Trophoblast cell (in vitro differentiated cells and primary cell): ENCODE data around the gene CXCR5.
A peak's percentile ranks its signal among the peaks of the same experiment; 100 is the strongest.

Experiments used
- DNase-seq, 2 donors: peaks; one replicate each; pipeline ENCODE4 v3.0.0-alpha.2; 2016
- H2AFZ ChIP-seq: 2 replicates; pipeline ENCODE4 v1.6.1; 2013; ENCODE audit warnings: low read length, moderate library complexity, mild to moderate bottlenecking; ENCODE audit not compliant: insufficient read depth, poor library complexity
- H2AK5ac ChIP-seq: 2 replicates; pipeline ENCODE4 v1.6.1; 2013; ENCODE audit warnings: mild to moderate bottlenecking, low read length
- H2BK120ac ChIP-seq: 2 replicates; pipeline ENCODE4 v1.6.1; 2013; ENCODE audit warnings: low read length, mild to moderate bottlenecking, moderate library complexity; ENCODE audit not compliant: insufficient read depth, poor library complexity
- H2BK12ac ChIP-seq: 2 replicates; pipeline ENCODE4 v1.6.1; 2013; ENCODE audit warnings: mild to moderate bottlenecking, low read length, moderate library complexity
- H2BK5ac ChIP-seq: 2 replicates; pipeline ENCODE4 v1.6.1; 2013; ENCODE audit warnings: low read length, low read depth, moderate library complexity, mild to moderate bottlenecking; ENCODE audit not compliant: poor library complexity
- H3K14ac ChIP-seq: 2 replicates; pipeline ENCODE4 v1.6.1; 2013; ENCODE audit warnings: mild to moderate bottlenecking, low read length
- H3K18ac ChIP-seq: 2 replicates; pipeline ENCODE4 v1.6.1; 2013; ENCODE audit warnings: mild to moderate bottlenecking, low read length
- H3K23ac ChIP-seq: 2 replicates; pipeline ENCODE4 v1.6.1; 2013; ENCODE audit warnings: low read length
- H3K27ac ChIP-seq: 2 replicates; pipeline ENCODE4 v1.5.1; 2013; ENCODE audit warnings: low read depth, mild to moderate bottlenecking, inconsistent platforms, low read length, moderate library complexity
- H3K27me3 ChIP-seq: 2 replicates; pipeline ENCODE4 v1.6.1; 2013; ENCODE audit warnings: inconsistent platforms, mild to moderate bottlenecking, low read length, moderate library complexity; ENCODE audit not compliant: insufficient read depth
- H3K36me3 ChIP-seq, 2 experiments: 1 replicate in 1 of 2; 2 replicates in 1 of 2; pipeline ENCODE4 v1.6.1; 2013; ENCODE audit warnings: low read length in 2 of 2, mild to moderate bottlenecking in 2 of 2, moderate library complexity in 1 of 2; ENCODE audit not compliant: insufficient read depth in 2 of 2, control insufficient read depth in 1 of 2
- H3K4ac ChIP-seq: 2 replicates; pipeline ENCODE4 v1.6.1; 2013; ENCODE audit warnings: low read depth, mild to moderate bottlenecking, low read length, moderate library complexity
- H3K4me1 ChIP-seq, 2 experiments: 1 replicate in 1 of 2; 2 replicates in 1 of 2; pipeline ENCODE4 v1.6.1; 2013; ENCODE audit warnings: low read length in 2 of 2, mild to moderate bottlenecking in 2 of 2, moderate library complexity in 1 of 2; ENCODE audit not compliant: insufficient read depth in 2 of 2, control insufficient read depth in 1 of 2
- H3K4me2 ChIP-seq: 2 replicates; pipeline ENCODE4 v1.6.1; 2013; ENCODE audit warnings: inconsistent platforms, mild to moderate bottlenecking, low read length, moderate library complexity
- H3K4me3 ChIP-seq: 2 replicates; pipeline ENCODE4 v1.5.1; 2013; ENCODE audit warnings: mild to moderate bottlenecking, low read depth, low read length, inconsistent platforms
- H3K79me1 ChIP-seq: one replicate; pipeline ENCODE4 v1.6.1; 2013; ENCODE audit warnings: low read length
- H3K79me2 ChIP-seq: 2 replicates; pipeline ENCODE4 v1.6.1; 2013; ENCODE audit warnings: low read length, mild to moderate bottlenecking; ENCODE audit not compliant: control insufficient read depth, insufficient read depth, poor library complexity
- H3K9ac ChIP-seq: 2 replicates; pipeline ENCODE4 v1.6.1; 2013; ENCODE audit warnings: mild to moderate bottlenecking, low read length
- H3K9me3 ChIP-seq: 2 replicates; pipeline ENCODE4 v1.6.1; 2013; ENCODE audit warnings: low read depth, mild to moderate bottlenecking, control low read depth, inconsistent platforms, low read length; ENCODE audit not compliant: insufficient read depth
- H4K12ac ChIP-seq: 2 replicates; pipeline ENCODE4 v1.6.1; 2013; ENCODE audit warnings: low read depth, mild to moderate bottlenecking, low read length, moderate library complexity
- H4K8ac ChIP-seq: 2 replicates; pipeline ENCODE4 v1.6.1; 2013; ENCODE audit warnings: low read depth, mild to moderate bottlenecking, low read length, moderate library complexity
- H4K91ac ChIP-seq: one replicate; pipeline ENCODE4 v1.6.1; 2013; ENCODE audit warnings: low read depth, mild to moderate bottlenecking, low read length, moderate library complexity
- WGBS: extraction: QIAGEN DNeasy Blood & Tissue Kit; methylation state at CpG from one replicate; pipeline ENCODE4 v1.1.7; 2013; ENCODE audit warnings: missing lambda C conversion rate; ENCODE audit not compliant: insufficient read length, insufficient coverage; ENCODE audit errors: extremely low coverage; 5-methylcytosine and 5-hydroxymethylcytosine counted together

CXCR5 gene

DNA sequence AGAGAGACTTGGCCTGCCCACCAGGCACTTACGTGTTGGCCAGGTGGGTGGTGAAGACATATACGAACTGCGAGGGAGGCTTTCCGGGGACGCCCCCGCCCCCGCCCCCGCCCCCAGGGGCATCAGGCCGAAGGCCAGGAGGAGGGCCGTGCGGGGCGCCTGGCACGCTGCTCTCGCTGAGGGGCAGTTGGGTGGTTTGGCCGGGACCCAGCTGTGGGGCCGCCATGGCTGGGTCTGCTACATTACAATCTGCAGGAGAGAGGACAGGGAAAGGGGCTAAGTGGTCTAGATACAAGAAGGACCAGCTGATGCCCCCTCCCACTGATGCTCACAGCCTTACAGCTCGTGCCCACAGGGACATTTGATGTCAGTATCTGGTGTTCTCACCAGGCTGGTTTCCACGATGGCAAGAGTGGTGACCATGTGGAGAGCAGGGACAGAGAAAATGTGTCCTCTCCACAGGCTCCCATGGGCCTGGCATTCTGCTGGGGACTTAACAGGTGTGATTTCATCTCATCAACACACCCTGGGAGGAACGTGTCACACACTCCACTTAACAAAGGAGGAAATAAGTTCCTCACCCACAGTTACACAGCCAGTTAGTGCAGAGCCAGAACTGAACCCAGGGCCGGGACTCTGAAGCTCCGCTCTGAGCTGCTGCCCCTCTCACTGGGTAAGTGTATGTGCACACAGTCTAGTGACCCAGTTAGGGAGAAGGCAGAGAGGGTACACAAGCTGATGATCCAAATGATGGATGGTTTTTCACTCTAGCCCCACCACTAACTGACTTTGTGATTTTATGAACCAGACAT is 19.7 kb downstream of the CXCR5 start:
- Histone ChIP-seq H3K27me3 (no peaks in the 10 kb centered on the region), H3K36me3 (peaks cover 82 to 89% of the 10 kb centered on the region in 2 experiments)
- WGBS: no CpG with 5 or more reads among the region's 21 CpGs

DNA sequence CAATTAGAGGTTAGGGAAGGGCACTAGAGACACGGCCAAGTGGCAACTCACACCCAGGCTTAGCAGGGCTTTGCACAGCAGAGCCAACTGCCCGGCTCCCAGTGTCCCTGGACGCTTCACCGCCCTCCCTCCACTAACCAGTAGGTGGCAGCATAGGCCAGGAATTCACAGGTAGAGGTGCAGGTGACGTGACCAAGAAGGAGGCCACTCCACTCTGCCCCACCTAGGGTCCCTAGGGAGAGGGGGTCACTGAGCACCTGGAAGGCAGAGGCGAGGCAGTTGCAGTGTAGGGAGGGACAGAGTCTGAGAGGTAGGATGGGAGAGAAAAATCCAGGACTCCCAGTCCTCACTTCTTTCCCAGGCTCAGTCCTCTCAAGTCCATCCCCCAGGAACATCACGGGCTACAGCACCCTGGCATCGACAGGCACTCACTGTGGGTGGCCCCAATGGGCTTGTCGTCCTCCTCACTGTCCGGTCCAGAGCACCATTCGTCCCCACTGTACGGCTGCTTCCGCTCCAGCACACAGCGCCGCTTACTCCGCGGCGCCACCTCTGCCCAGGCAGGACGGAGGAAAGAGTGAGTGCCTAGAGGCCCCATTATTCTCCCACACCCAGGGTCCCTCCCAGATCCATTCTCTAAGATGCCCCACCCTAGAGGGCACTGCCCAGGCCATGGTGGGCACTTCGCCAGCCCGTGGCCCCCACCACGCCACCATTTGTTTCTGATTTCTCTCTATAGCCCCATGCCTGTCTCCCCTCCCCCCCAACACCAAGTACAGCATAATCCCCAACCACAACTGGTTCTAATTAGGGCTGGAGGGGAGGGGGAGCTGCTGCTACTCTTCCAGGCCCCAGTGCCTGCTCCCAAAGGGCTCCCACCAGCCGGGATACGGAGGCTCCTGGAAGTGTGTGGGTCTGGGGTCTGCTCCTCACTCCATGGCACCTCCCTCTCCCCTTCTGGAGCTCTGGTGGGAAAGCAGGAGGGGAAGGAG is 23.7 kb downstream of the CXCR5 start:
- Histone ChIP-seq H3K27me3 (no peaks in the 10 kb centered on the region), H3K4me2 (no peak overlapping the region), H3K23ac (no peak overlapping the region), H3K9ac (no peak overlapping the region), H4K8ac (no peak overlapping the region), H3K27ac (no peak overlapping the region), H3K36me3 (peaks cover 48 to 50% of the 10 kb centered on the region in 2 experiments), H3K18ac (no peak overlapping the region), H3K79me2 (peaks cover 32% of the 10 kb centered on the region), H2BK12ac (no peak overlapping the region), H2AK5ac (no peak overlapping the region), H2BK5ac (no peak overlapping the region), H2BK120ac (no peak overlapping the region), H3K4me1 (peaks cover 34 to 42% of the 10 kb centered on the region in 2 experiments), H3K9me3 (no peaks in the 10 kb centered on the region), H3K4me3 (no peak overlapping the region), H3K14ac (no peak overlapping the region), H3K79me1 (peaks cover 32% of the 10 kb centered on the region), H4K91ac (no peak overlapping the region), H4K12ac (no peak overlapping the region), H2AFZ (no peak overlapping the region), H3K4ac (peak overlapping the region; percentile 30)
- WGBS: no CpG with 5 or more reads among the region's 24 CpGs
- peak; percentile 74 to 91 for DNase-seq

More for the DNA sequence above, 19.7 kb downstream of the CXCR5 start:
- no peak overlapping the region for H2BK12ac ChIP-seq
- no peak overlapping the region for H3K23ac ChIP-seq
- peaks cover 2% of the 10 kb centered on the region for H3K79me2 ChIP-seq
- no peak overlapping the region for H4K12ac ChIP-seq
- H3K27ac ChIP-seq: no peak overlapping the region
- H3K4ac ChIP-seq: no peak overlapping the region
- DNase-seq: no peak
- H3K79me1 ChIP-seq: no peaks in the 10 kb centered on the region
- no peak overlapping the region for H3K14ac ChIP-seq
- H2AFZ ChIP-seq: no peak overlapping the region
- no peak overlapping the region for H2BK120ac ChIP-seq
- H4K91ac ChIP-seq: no peak overlapping the region
- H4K8ac ChIP-seq: no peak overlapping the region
- no peak overlapping the region for H3K18ac ChIP-seq
- H3K4me1 ChIP-seq: peaks cover 9 to 11% of the 10 kb centered on the region in 2 experiments
- H3K9ac ChIP-seq: no peak overlapping the region
- no peak overlapping the region for H3K4me2 ChIP-seq
- H3K9me3 ChIP-seq: no peaks in the 10 kb centered on the region
- no peak overlapping the region for H3K4me3 ChIP-seq
- no peak overlapping the region for H2BK5ac ChIP-seq
- H2AK5ac ChIP-seq: no peak overlapping the region

GRCh38 chr11:118908264-118908663 is 24.6 kb downstream of the CXCR5 start:
- no peak overlapping the region for H3K4me2 ChIP-seq
- H3K9me3 ChIP-seq: no peaks in the 10 kb centered on the region
- peak overlapping the region; percentile 23 for H2BK120ac ChIP-seq
- no peak overlapping the region for H4K8ac ChIP-seq
- DNase-seq: no peak
- H3K4me3 ChIP-seq: no peak overlapping the region
- no peak overlapping the region for H2BK5ac ChIP-seq
- H3K4me1 ChIP-seq: peaks cover 42 to 51% of the 10 kb centered on the region in 2 experiments
- H3K79me2 ChIP-seq: peaks cover 37% of the 10 kb centered on the region
- H3K4ac ChIP-seq: peak overlapping the region; percentile 66
- H4K91ac ChIP-seq: peak overlapping the region; percentile 30
- no peak overlapping the region for H3K23ac ChIP-seq
- peak overlapping the region; percentile 16 for H2AK5ac ChIP-seq
- no peak overlapping the region for H3K14ac ChIP-seq
- H3K27me3 ChIP-seq: no peaks in the 10 kb centered on the region
- peak overlapping the region; percentile 41 for H3K27ac ChIP-seq
- peaks cover 39 to 41% of the 10 kb centered on the region in 2 experiments for H3K36me3 ChIP-seq
- H3K18ac ChIP-seq: peak overlapping the region; percentile 30
- H3K9ac ChIP-seq: no peak overlapping the region
- peak overlapping the region; percentile 9 for H2BK12ac ChIP-seq
- no peak overlapping the region for H4K12ac ChIP-seq
- H3K79me1 ChIP-seq: peaks cover 41% of the 10 kb centered on the region
- H2AFZ ChIP-seq: no peak overlapping the region
- WGBS: no CpG with 5 or more reads among the region's 13 CpGs

DNA sequence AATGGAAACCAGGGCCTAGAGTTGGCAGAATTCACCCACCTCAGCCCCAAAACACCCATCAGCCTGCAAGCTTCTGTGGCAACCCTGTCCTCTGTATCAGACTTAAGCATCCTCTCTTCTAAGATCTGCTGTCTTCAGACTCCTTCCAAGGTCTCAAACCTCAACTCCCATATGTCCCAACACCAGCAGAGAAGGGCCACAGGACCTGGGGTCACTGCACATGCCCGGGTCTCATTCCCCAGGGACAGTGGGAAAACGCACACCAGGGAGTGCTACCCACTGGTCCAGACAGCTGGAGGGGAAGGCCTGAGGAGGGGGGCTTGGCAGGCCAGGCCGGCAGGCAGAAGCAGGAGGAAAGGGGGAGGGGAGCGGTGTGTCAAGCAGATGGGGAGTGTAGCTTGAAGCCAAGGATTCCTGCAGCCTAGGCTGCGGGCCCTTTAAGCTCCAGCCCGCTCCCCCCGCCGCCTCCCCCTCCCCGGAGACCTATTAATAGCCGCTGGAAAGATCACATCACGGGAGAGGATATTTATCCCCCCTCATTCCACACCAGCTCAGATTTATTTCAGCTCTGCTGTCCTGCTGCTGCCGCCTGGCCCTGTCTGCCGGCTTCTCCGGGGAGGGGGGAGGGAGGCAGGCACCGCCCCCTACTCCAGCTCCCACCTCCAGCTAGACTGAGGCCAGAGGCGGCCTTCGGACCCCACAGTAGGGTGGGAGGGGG is 25.4 kb downstream of the CXCR5 start:
- Histone ChIP-seq H3K27ac (peak overlapping the region; percentile 97), H2BK120ac (peak overlapping the region; percentile 92), H2AFZ (no peak overlapping the region), H3K27me3 (no peaks in the 10 kb centered on the region), H4K8ac (peak overlapping the region; percentile 75), H2AK5ac (peak overlapping the region; percentile 74), H3K9ac (peak overlapping the region; percentile 16), H3K79me2 (peaks cover 40% of the 10 kb centered on the region), H3K36me3 (peaks cover 34 to 37% of the 10 kb centered on the region in 2 experiments), H4K91ac (peak overlapping the region; percentile 98), H3K9me3 (no peaks in the 10 kb centered on the region), H3K18ac (peak overlapping the region; percentile 87), H3K4me3 (no peak overlapping the region), H3K23ac (no peak overlapping the region), H4K12ac (peak overlapping the region; percentile 47), H3K14ac (peak overlapping the region; percentile 90), H3K4me2 (peak overlapping the region; percentile 57), H3K4me1 (peaks cover 49 to 58% of the 10 kb centered on the region in 2 experiments), H2BK12ac (peak overlapping the region; percentile 95), H2BK5ac (peak overlapping the region; percentile 88), H3K79me1 (peaks cover 48% of the 10 kb centered on the region), H3K4ac (peak overlapping the region; percentile 87)
- WGBS: no CpG with 5 or more reads among the region's 17 CpGs
- no peak for DNase-seq
